H1 (cell line): ENCODE results near the gene OSBPL3. TPM values are rescaled to one million over a fixed set of nuclear protein-coding genes. Genes with fewer than 3 reads are reported as not detected.

Experiments used
- ASH2L ChIP-seq: fragments of 200-600, 300-600 bp; sonication (generic); IDR thresholded peaks from one replicate; pipeline ENCODE4 v1.7.1; 2017; ENCODE audit warnings: low read length
- CBX8 ChIP-seq: fragments of 300-800, 300-1000 bp; sonication (generic); IDR thresholded peaks from 2 replicates; pipeline ENCODE4 v1.7.1; 2016; ENCODE audit warnings: low read depth, low read length, borderline replicate concordance
- HDAC6 ChIP-seq: IDR thresholded peaks from one replicate; pipeline ENCODE4 v1.7.1; 2012; ENCODE audit warnings: low read depth, mild to moderate bottlenecking, inconsistent platforms, low read length, moderate library complexity
- JUND ChIP-seq: IDR thresholded peaks from 2 replicates; pipeline ENCODE4 v1.6.1; 2011; ENCODE audit warnings: mild to moderate bottlenecking, improper control_type of control experiment, low read length
- RFX5 ChIP-seq: IDR thresholded peaks from 2 replicates; pipeline ENCODE4 v1.6.1; 2011; ENCODE audit warnings: low read depth, low read length, improper control_type of control experiment, borderline replicate concordance
- SAP30 ChIP-seq: fragments of 300-600 bp; sonication (generic); IDR thresholded peaks from 2 replicates; pipeline ENCODE4 v1.7.1; 2012; ENCODE audit warnings: low read length, moderate library complexity, mild to moderate bottlenecking, inconsistent platforms; ENCODE audit not compliant: insufficient read depth, insufficient replicate concordance
- SIRT6 ChIP-seq: IDR thresholded peaks from one replicate; pipeline ENCODE4 v1.7.1; 2012; ENCODE audit warnings: low read length, inconsistent platforms
- SP2 ChIP-seq: IDR thresholded peaks from 2 replicates; pipeline ENCODE4 v1.6.1; 2012; ENCODE audit warnings: mild to moderate bottlenecking, low read length, inconsistent platforms
- SUZ12 ChIP-seq: fragments of 200-600 bp; sonication (generic); IDR thresholded peaks from 2 replicates; pipeline ENCODE4 v1.6.1; 2012; ENCODE audit warnings: mild to moderate bottlenecking, inconsistent platforms, low read length, moderate library complexity, mixed read lengths
- TAF1 ChIP-seq: IDR thresholded peaks from 2 replicates; pipeline ENCODE4 v1.6.1; 2011; ENCODE audit warnings: mild to moderate bottlenecking, low read depth, low read length
- TAF7 ChIP-seq: optimal IDR thresholded peaks from 2 replicates; pipeline ENCODE3; 2011; ENCODE audit warnings: low read depth, mild to moderate bottlenecking, inconsistent platforms, low read length, moderate library complexity, borderline replicate concordance
- ZNF274 ChIP-seq: IDR thresholded peaks from 2 replicates; pipeline ENCODE4 v1.7.0; 2012; ENCODE audit warnings: low read length, borderline replicate concordance; ENCODE audit errors: extremely low read depth
- polyA plus RNA-seq, 7 experiments: library from polyadenylated mRNA; depleted of rRNA in 3 of 7; stranded (reverse) in 5 of 7; unstranded in 2 of 7; fragments of >200 nt in 5 of 7; fragments of 200-250 nt in 2 of 7; gene quantifications; 1 replicate in 5 of 7; 2 replicates in 1 of 7; 4 replicates in 1 of 7; pipeline versions ENCODE4 v1.2.1 to v1.2.3, GENCODE V29; 2011 to 2013; ENCODE audit warnings: missing spikeins in 2 of 7, mixed read lengths in 2 of 7
- total RNA-seq: library from RNA; stranded (reverse); fragmentation: NEBNext Ultra II Directional; extraction: Animal tissue kit (Norgen Biotek cat#: 25700); gene quantifications from 2 replicates; pipeline ENCODE4 v1.2.1, GENCODE V29; 2021
- TF ChIP-seq, protein P1 (sequence below): fragments of 300-600 bp; sonication (generic); IDR thresholded peaks from 2 replicates; pipeline ENCODE4 v1.7.1; 2012; ENCODE audit warnings: low read length, moderate library complexity, mild to moderate bottlenecking, inconsistent platforms; ENCODE audit not compliant: insufficient replicate concordance

The OSBPL3 gene
- total and polyA plus RNA-seq, 2 of the 8 experiments (the other 6 are each of a cell fraction or from before 2014, with no cell fraction given), result 2.8 to 13.9 TPM

- TF ChIP-seq, protein P1, sequence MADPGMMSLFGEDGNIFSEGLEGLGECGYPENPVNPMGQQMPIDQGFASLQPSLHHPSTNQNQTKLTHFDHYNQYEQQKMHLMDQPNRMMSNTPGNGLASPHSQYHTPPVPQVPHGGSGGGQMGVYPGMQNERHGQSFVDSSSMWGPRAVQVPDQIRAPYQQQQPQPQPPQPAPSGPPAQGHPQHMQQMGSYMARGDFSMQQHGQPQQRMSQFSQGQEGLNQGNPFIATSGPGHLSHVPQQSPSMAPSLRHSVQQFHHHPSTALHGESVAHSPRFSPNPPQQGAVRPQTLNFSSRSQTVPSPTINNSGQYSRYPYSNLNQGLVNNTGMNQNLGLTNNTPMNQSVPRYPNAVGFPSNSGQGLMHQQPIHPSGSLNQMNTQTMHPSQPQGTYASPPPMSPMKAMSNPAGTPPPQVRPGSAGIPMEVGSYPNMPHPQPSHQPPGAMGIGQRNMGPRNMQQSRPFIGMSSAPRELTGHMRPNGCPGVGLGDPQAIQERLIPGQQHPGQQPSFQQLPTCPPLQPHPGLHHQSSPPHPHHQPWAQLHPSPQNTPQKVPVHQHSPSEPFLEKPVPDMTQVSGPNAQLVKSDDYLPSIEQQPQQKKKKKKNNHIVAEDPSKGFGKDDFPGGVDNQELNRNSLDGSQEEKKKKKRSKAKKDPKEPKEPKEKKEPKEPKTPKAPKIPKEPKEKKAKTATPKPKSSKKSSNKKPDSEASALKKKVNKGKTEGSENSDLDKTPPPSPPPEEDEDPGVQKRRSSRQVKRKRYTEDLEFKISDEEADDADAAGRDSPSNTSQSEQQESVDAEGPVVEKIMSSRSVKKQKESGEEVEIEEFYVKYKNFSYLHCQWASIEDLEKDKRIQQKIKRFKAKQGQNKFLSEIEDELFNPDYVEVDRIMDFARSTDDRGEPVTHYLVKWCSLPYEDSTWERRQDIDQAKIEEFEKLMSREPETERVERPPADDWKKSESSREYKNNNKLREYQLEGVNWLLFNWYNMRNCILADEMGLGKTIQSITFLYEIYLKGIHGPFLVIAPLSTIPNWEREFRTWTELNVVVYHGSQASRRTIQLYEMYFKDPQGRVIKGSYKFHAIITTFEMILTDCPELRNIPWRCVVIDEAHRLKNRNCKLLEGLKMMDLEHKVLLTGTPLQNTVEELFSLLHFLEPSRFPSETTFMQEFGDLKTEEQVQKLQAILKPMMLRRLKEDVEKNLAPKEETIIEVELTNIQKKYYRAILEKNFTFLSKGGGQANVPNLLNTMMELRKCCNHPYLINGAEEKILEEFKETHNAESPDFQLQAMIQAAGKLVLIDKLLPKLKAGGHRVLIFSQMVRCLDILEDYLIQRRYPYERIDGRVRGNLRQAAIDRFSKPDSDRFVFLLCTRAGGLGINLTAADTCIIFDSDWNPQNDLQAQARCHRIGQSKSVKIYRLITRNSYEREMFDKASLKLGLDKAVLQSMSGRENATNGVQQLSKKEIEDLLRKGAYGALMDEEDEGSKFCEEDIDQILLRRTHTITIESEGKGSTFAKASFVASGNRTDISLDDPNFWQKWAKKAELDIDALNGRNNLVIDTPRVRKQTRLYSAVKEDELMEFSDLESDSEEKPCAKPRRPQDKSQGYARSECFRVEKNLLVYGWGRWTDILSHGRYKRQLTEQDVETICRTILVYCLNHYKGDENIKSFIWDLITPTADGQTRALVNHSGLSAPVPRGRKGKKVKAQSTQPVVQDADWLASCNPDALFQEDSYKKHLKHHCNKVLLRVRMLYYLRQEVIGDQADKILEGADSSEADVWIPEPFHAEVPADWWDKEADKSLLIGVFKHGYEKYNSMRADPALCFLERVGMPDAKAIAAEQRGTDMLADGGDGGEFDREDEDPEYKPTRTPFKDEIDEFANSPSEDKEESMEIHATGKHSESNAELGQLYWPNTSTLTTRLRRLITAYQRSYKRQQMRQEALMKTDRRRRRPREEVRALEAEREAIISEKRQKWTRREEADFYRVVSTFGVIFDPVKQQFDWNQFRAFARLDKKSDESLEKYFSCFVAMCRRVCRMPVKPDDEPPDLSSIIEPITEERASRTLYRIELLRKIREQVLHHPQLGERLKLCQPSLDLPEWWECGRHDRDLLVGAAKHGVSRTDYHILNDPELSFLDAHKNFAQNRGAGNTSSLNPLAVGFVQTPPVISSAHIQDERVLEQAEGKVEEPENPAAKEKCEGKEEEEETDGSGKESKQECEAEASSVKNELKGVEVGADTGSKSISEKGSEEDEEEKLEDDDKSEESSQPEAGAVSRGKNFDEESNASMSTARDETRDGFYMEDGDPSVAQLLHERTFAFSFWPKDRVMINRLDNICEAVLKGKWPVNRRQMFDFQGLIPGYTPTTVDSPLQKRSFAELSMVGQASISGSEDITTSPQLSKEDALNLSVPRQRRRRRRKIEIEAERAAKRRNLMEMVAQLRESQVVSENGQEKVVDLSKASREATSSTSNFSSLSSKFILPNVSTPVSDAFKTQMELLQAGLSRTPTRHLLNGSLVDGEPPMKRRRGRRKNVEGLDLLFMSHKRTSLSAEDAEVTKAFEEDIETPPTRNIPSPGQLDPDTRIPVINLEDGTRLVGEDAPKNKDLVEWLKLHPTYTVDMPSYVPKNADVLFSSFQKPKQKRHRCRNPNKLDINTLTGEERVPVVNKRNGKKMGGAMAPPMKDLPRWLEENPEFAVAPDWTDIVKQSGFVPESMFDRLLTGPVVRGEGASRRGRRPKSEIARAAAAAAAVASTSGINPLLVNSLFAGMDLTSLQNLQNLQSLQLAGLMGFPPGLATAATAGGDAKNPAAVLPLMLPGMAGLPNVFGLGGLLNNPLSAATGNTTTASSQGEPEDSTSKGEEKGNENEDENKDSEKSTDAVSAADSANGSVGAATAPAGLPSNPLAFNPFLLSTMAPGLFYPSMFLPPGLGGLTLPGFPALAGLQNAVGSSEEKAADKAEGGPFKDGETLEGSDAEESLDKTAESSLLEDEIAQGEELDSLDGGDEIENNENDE, result no peak
- no peak for TF ChIP-seq SIRT6
- no peak for TF ChIP-seq TAF1
- TF ChIP-seq SUZ12, result no peak
- no peak for TF ChIP-seq ZNF274
- no peak for TF ChIP-seq JUND
- TF ChIP-seq SAP30, result no peak
- no peak for TF ChIP-seq CBX8
- TF ChIP-seq ASH2L, result no peak
- no peak for TF ChIP-seq RFX5
- no peak for TF ChIP-seq TAF7
- TF ChIP-seq SP2, result no peak
- no peak for TF ChIP-seq HDAC6
These were observed 171.5 kb downstream of the OSBPL3 start (continued) for GRCh38 chr7:24808518-24808917.
